A673 (cell line): ENCODE results near the gene PILRB. TPM values are rescaled to one million over a fixed set of nuclear protein-coding genes. Genes with fewer than 3 reads are reported as not detected.
"Not testable (repeated sequence)": the region's sequence is repeated elsewhere in the genome, so short reads cannot be mapped to it uniquely, and the experiment has no call there.

ENCODE experiments used
- BruUV-seq: library from RNA; stranded (reverse); fragments of 400-500 nt; replicated peaks from 2 replicates; lab custom pipeline; 2021; lab: Mats Ljungman, UMichigan
- CTCF ChIA-PET: fragments of 300-600 bp; sonication (Branson Sonifier 250); formaldehyde crosslinking; loops from one replicate; lab custom pipeline; 2022; ENCODE audit warnings: antibody characterized with exemption; lab: Charles Lee
- POLR2A ChIA-PET: fragments of 300-600 bp; sonication (Branson Sonifier 250); formaldehyde crosslinking; loops from one replicate; lab custom pipeline; 2022; ENCODE audit warnings: antibody characterized with exemption; ENCODE audit not compliant: low non-redundant PET; lab: Charles Lee
- DNase-seq: peaks from one replicate; pipeline ENCODE4 v3.0.0-alpha.2; 2015; ENCODE audit warnings: low spot score
- H3K27ac ChIP-seq: fragments of 200-600 bp; sonication (generic); 2 replicates; pipeline ENCODE4 v1.5.1; 2016; ENCODE audit warnings: mixed run types, low read depth, mild to moderate bottlenecking, mixed read lengths, antibody characterized with exemption, low read length; ENCODE audit not compliant: poor library complexity, severe bottlenecking
- H3K27me3 ChIP-seq: fragments of 200-600 bp; sonication (generic); replicated peaks from 2 replicates; pipeline ENCODE4 v1.6.1; 2017; ENCODE audit warnings: mixed run types, low read depth, mild to moderate bottlenecking, mixed read lengths, antibody characterized with exemption, low read length; ENCODE audit not compliant: insufficient read depth, poor library complexity
- H3K36me3 ChIP-seq: fragments of 200-600 bp; sonication (generic); 2 replicates; pipeline ENCODE4 v1.6.1; 2016; ENCODE audit warnings: mixed run types, mild to moderate bottlenecking, mixed read lengths, antibody characterized with exemption, low read length; ENCODE audit not compliant: insufficient read depth, poor library complexity, severe bottlenecking
- H3K4me1 ChIP-seq: fragments of 200-600 bp; sonication (generic); 2 replicates; pipeline ENCODE4 v1.6.1; 2017; ENCODE audit warnings: mixed run types, mild to moderate bottlenecking, mixed read lengths, antibody characterized with exemption, low read length; ENCODE audit not compliant: insufficient read depth, poor library complexity, severe bottlenecking
- H3K4me3 ChIP-seq: fragments of 200-600 bp; sonication (generic); 2 replicates; pipeline ENCODE4 v1.5.1; 2016; ENCODE audit warnings: low read depth, mixed run types, mild to moderate bottlenecking, mixed read lengths, low read length; ENCODE audit not compliant: poor library complexity, severe bottlenecking
- H3K9me3 ChIP-seq: fragments of 200-600 bp; sonication (generic); 2 replicates; pipeline ENCODE4 v1.6.1; 2016; ENCODE audit warnings: mixed run types, low read depth, mild to moderate bottlenecking, mixed read lengths, antibody characterized with exemption, low read length; ENCODE audit not compliant: poor library complexity, severe bottlenecking
- CTCF ChIP-seq: fragments of 300-800, 200-600 bp; sonication (generic); conservative IDR thresholded peaks from 2 replicates; pipeline ENCODE4 v1.5.1; 2017; ENCODE audit warnings: low read depth, mild to moderate bottlenecking, antibody characterized with exemption, low read length, moderate library complexity, mixed read lengths
- EZH2 ChIP-seq: fragments of 200-600 bp; sonication (generic); IDR thresholded peaks from 2 replicates; pipeline ENCODE4 v1.6.1; 2017; ENCODE audit warnings: borderline replicate concordance, low read depth, mild to moderate bottlenecking, mixed read lengths, antibody characterized with exemption, low read length; ENCODE audit not compliant: poor library complexity, severe bottlenecking
- intact Hi-C: fragments of 100-400 bp; cut with micrococcal nuclease; formaldehyde crosslinking; loops from one replicate; pipeline ENCODE4 v1.10.0; 2022; ENCODE audit not compliant: unreplicated experiment
- total RNA-seq: library from RNA; stranded (reverse); gene quantifications from 2 replicates; pipeline ENCODE4 v1.2.3, GENCODE V29; 2021

The PILRB gene
- total RNA-seq, 1 experiment from 2014 or later = 26.5 TPM

GRCh38 chr7:100373261-100373831 is 15.4 kb downstream of the PILRB start, which contains the start of gene PILRA:
Gene PILRA (plus strand): TSS chr7:100373487. CDS start chr7:100373657, 170 bp downstream.
- Histone ChIP-seq H3K36me3 (no peaks in the 10 kb centered on the region), H3K27ac (peak within 1 kb of the TSS; percentile 64), H3K27me3 (no peaks in the 10 kb centered on the region), H3K4me1 (no peaks in the 10 kb centered on the region), H3K9me3 (no peaks in the 10 kb centered on the region), H3K4me3 (no peak within 1 kb of the TSS)
- TF ChIP-seq EZH2 (no peak), CTCF (no peak)
- no peak for DNase-seq
- intact Hi-C loops = no loop called here
- no TSS peak for BruUV-seq
- ChIA-PET CTCF (no interaction called here), POLR2A (no interaction called here)

- H3K36me3 ChIP-seq, H3K27ac ChIP-seq, H3K4me1 ChIP-seq, H3K4me3 ChIP-seq, DNase-seq, BruUV-seq, intact Hi-C loops, H3K9me3 ChIP-seq, H3K27me3 ChIP-seq, POLR2A ChIA-PET: not testable (repeated sequence)
- CTCF ChIA-PET = interaction anchor here (0.6 kb wide), 1 partner anchor 186 kb away, joined by 6 read pairs; no protein-coding TSS in a partner anchor
These were observed 16.1 kb downstream of the PILRB start for GRCh38 chr7:100373870-100374598.

- CTCF ChIA-PET = no interaction called here
- DNase-seq = no peak
- BruUV-seq = no TSS peak
- no peak overlapping the region for H3K27ac ChIP-seq
- H3K9me3 ChIP-seq = no peaks in the 10 kb centered on the region
- intact Hi-C loops = no loop called here
- H3K4me1 ChIP-seq = no peaks in the 10 kb centered on the region
- H3K4me3 ChIP-seq = no peak overlapping the region
- H3K27me3 ChIP-seq = no peaks in the 10 kb centered on the region
- TF ChIP-seq CTCF = no peak
- no peaks in the 10 kb centered on the region for H3K36me3 ChIP-seq
- POLR2A ChIA-PET = no interaction called here
These were observed 16.7 kb downstream of the PILRB start for GRCh38 chr7:100374601-100375000.
